Stomach smooth muscle (tissue), 2 donors: ENCODE data around the gene ATRNL1.

Experiments
- H3K27ac ChIP-seq: one replicate; pipeline ENCODE4 v1.7.0; 2013; ENCODE audit warnings: mild to moderate bottlenecking, low read length, inconsistent platforms
- H3K27me3 ChIP-seq, 2 donors: one replicate each; pipeline ENCODE4 v1.7.0; 2013; ENCODE audit warnings: low read length in 2 of 2; ENCODE audit not compliant: insufficient read depth in 2 of 2, control insufficient read depth in 1 of 2
- H3K36me3 ChIP-seq, 2 donors: one replicate each; pipeline ENCODE4 v1.7.0; 2013; ENCODE audit warnings: low read length in 2 of 2; ENCODE audit not compliant: control insufficient read depth in 2 of 2, insufficient read depth in 2 of 2
- H3K4me1 ChIP-seq: one replicate; pipeline ENCODE4 v1.7.0; 2013; ENCODE audit warnings: low read length; ENCODE audit not compliant: control insufficient read depth, insufficient read depth
- H3K4me3 ChIP-seq, 2 donors: one replicate each; pipeline ENCODE4 v1.7.0; 2013; ENCODE audit warnings: low read length in 2 of 2
- H3K9ac ChIP-seq, 2 donors: one replicate each; pipeline ENCODE4 v1.7.0; 2013; ENCODE audit warnings: low read length in 2 of 2, mild to moderate bottlenecking in 1 of 2
- H3K9me3 ChIP-seq, 2 donors: one replicate each; pipeline ENCODE4 v1.7.0; 2013; ENCODE audit warnings: low read length in 2 of 2; ENCODE audit not compliant: control insufficient read depth in 2 of 2
- donor health status: healthy.
- donor health status: Pancreatic carcinoma.

The ATRNL1 gene

DNA sequence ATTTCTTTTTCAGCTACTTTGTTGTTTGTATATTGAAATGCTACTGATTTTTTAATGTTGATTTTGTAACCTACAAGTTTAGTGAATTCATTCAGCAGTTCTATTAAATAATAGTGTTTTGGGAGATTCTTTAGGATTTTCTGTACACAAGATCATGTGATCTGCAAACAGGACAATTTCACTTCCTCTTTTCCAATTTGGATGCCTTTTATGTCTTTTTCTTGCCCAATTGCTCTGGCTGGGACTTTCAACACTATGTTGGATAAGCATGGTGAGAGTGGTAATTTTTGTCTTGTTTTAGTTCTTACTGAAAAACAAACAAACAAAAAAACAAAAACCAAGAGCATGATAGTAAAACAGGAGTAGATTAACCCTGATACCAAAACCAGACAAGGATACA is 316.2 kb downstream of the ATRNL1 start:
- H3K27ac ChIP-seq: no peak overlapping the region
- H3K27me3 ChIP-seq: no peaks in the 10 kb centered on the region
- H3K36me3 ChIP-seq: no peaks in the 10 kb centered on the region
- H3K4me1 ChIP-seq: no peaks in the 10 kb centered on the region
- H3K4me3 ChIP-seq: no peak overlapping the region
- H3K9me3 ChIP-seq: no peaks in the 10 kb centered on the region
- H3K9ac ChIP-seq: no peak overlapping the region

GRCh38 chr10:115417585-115418265 is 324.6 kb downstream of the ATRNL1 start:
- Histone ChIP-seq H3K27ac (no peak overlapping the region), H3K4me1 (no peaks in the 10 kb centered on the region), H3K36me3 (no peaks in the 10 kb centered on the region), H3K27me3 (no peaks in the 10 kb centered on the region), H3K9me3 (peaks cover 0 to 4% of the 10 kb centered on the region in 2 donors), H3K4me3 (no peak overlapping the region), H3K9ac (no peak overlapping the region)

- Histone ChIP-seq H3K9ac (no peak overlapping the region), H3K27ac (no peak overlapping the region), H3K36me3 (no peaks in the 10 kb centered on the region), H3K4me1 (no peaks in the 10 kb centered on the region), H3K4me3 (no peak overlapping the region), H3K27me3 (no peaks in the 10 kb centered on the region), H3K9me3 (peaks cover 0 to 4% of the 10 kb centered on the region in 2 donors)
Observed at GRCh38 chr10:115422624-115423023, 329.5 kb downstream of the ATRNL1 start.

GRCh38 chr10:115427611-115428010 is 334.4 kb downstream of the ATRNL1 start:
- Histone ChIP-seq H3K36me3 (no peaks in the 10 kb centered on the region), H3K27me3 (no peaks in the 10 kb centered on the region), H3K4me1 (no peaks in the 10 kb centered on the region), H3K4me3 (no peak overlapping the region), H3K27ac (no peak overlapping the region), H3K9ac (no peak overlapping the region), H3K9me3 (no peaks in the 10 kb centered on the region)

- H3K9ac ChIP-seq: no peak overlapping the region
- H3K4me3 ChIP-seq: no peak overlapping the region
- H3K36me3 ChIP-seq: no peaks in the 10 kb centered on the region
- H3K27ac ChIP-seq: no peak overlapping the region
- H3K27me3 ChIP-seq: no peaks in the 10 kb centered on the region
- H3K9me3 ChIP-seq: no peaks in the 10 kb centered on the region
- H3K4me1 ChIP-seq: no peaks in the 10 kb centered on the region
Observed at GRCh38 chr10:115432188-115432819, 339.1 kb downstream of the ATRNL1 start.

- no peaks in the 10 kb centered on the region for H3K9me3 ChIP-seq
- no peaks in the 10 kb centered on the region for H3K27me3 ChIP-seq
- H3K9ac ChIP-seq: no peak overlapping the region
- no peaks in the 10 kb centered on the region for H3K4me1 ChIP-seq
- no peak overlapping the region for H3K4me3 ChIP-seq
- no peaks in the 10 kb centered on the region for H3K36me3 ChIP-seq
- H3K27ac ChIP-seq: no peak overlapping the region
Observed at GRCh38 chr10:115436999-115437398, 343.8 kb downstream of the ATRNL1 start.

DNA sequence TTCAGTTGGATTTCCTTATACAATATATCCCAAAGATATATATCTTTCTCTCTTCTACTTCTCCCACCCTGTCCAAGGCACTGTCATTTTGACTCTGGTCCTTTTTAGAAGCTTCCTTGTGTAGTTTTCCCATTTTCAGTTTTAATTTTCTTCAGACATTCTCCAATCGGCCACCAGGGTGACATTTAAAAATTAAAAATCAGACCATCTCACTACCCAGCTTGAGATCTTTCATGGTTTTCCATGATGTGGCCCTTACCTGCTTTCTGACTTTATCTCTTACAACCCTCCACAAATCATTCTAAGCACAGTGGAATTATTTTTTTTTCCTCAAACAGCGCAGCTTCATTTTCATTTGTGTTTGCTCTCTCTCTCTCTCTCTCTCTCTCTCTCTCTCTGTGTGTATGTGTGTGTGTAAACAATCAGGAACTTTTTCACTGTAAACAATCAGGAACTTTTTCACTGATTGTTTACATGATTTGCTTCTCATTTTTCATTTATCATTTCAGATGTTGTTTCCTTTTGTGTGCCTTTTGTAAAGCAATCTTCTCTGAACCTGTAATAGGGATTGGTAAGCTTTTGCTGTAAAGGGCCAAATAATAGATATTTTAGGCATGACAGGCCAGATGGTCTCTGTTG is 348.9 kb downstream of the ATRNL1 start:
- no peak overlapping the region for H3K27ac ChIP-seq
- no peaks in the 10 kb centered on the region for H3K9me3 ChIP-seq

GRCh38 chr10:115456812-115457211 is 363.6 kb downstream of the ATRNL1 start:
- no peak overlapping the region for H3K9ac ChIP-seq
- no peaks in the 10 kb centered on the region for H3K27me3 ChIP-seq
- no peak overlapping the region for H3K4me3 ChIP-seq
- no peaks in the 10 kb centered on the region for H3K4me1 ChIP-seq
- H3K27ac ChIP-seq: no peak overlapping the region
- H3K9me3 ChIP-seq: peaks cover 0 to 2% of the 10 kb centered on the region in 2 donors
- no peaks in the 10 kb centered on the region for H3K36me3 ChIP-seq

More for the DNA sequence above, 348.9 kb downstream of the ATRNL1 start:
- H3K9ac ChIP-seq: no peak overlapping the region
- no peak overlapping the region for H3K4me3 ChIP-seq
- H3K4me1 ChIP-seq: no peaks in the 10 kb centered on the region
- no peaks in the 10 kb centered on the region for H3K27me3 ChIP-seq
- no peaks in the 10 kb centered on the region for H3K36me3 ChIP-seq

GRCh38 chr10:115483294-115483693 is 390.1 kb downstream of the ATRNL1 start:
- H3K27me3 ChIP-seq: no peaks in the 10 kb centered on the region
- no peak overlapping the region for H3K27ac ChIP-seq
- no peak overlapping the region for H3K9ac ChIP-seq
- no peaks in the 10 kb centered on the region for H3K36me3 ChIP-seq
- H3K4me3 ChIP-seq: no peak overlapping the region
- H3K9me3 ChIP-seq: no peaks in the 10 kb centered on the region
- H3K4me1 ChIP-seq: no peaks in the 10 kb centered on the region

DNA sequence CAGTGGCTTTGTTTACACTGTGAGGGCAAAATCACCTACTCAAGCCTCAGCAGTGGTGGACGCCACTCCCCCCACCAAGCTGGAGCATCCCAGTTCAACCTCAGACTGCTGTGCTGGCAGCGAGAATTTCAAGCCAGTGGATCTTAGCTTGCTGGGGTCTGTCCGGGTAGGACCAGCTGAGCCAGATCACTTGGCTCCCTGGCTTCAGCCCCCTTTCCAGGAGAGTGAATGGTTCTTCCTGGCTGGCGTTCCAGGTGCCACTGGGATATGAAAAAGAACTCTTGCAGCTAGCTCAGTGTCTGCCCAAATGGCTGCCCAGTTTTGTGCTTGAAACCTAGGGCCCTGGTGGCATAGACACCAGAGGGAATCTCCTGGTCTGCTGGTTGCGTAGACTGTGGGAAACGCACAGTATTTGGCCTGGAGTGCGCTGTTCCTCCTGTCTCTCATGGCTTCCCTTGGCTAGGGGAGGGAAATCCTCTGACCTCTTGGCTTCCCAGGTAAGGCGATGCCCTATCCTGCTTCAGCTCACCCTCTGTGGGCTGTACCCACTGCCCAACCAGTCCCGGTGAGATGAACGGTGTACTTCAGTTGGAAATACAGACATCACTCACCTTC is 398.5 kb downstream of the ATRNL1 start:
- Histone ChIP-seq H3K9me3 (no peaks in the 10 kb centered on the region), H3K4me3 (no peak overlapping the region), H3K36me3 (no peaks in the 10 kb centered on the region), H3K4me1 (no peaks in the 10 kb centered on the region), H3K9ac (no peak overlapping the region), H3K27me3 (no peaks in the 10 kb centered on the region), H3K27ac (no peak overlapping the region)
